Natural killer cell (primary cell): ENCODE measurements around the gene PLAGL2. TPM values are rescaled to one million over a fixed set of nuclear protein-coding genes. Genes with fewer than 3 reads are reported as not detected.

Experiments
- ATAC-seq, 3 donors: fragments of 150-1000 bp in 2 of 3; fragments of 200-7000 bp in 1 of 3; cut with Tn5 transposase; 1 replicate in 1 of 3; 2 replicates in 2 of 3; pipeline ENCODE4 v1.10.0; 2021; ENCODE audit warnings: mild to moderate bottlenecking in 2 of 3, moderate library complexity in 2 of 3
- DNase-seq, 2 donors: peaks; one replicate each; pipeline versions ENCODE4 v3.0.0 to v3.0.0-alpha.2; 2013 to 2021; ENCODE audit warnings: mixed read lengths in 1 of 2
- H3K27ac ChIP-seq: one replicate; pipeline ENCODE4 v1.5.1; 2013; ENCODE audit warnings: mild to moderate bottlenecking, low read length
- H3K27me3 ChIP-seq: one replicate; pipeline ENCODE4 v1.6.1; 2013; ENCODE audit warnings: low read length; ENCODE audit not compliant: control insufficient read depth, insufficient read depth
- H3K36me3 ChIP-seq: one replicate; pipeline ENCODE4 v1.6.1; 2013; ENCODE audit warnings: low read length; ENCODE audit not compliant: control insufficient read depth, insufficient read depth
- H3K4me1 ChIP-seq: one replicate; pipeline ENCODE4 v1.6.1; 2013; ENCODE audit warnings: low read length; ENCODE audit not compliant: control insufficient read depth, insufficient read depth
- H3K4me3 ChIP-seq: one replicate; pipeline ENCODE4 v1.5.1; 2013; ENCODE audit warnings: low read length
- H3K9me3 ChIP-seq: one replicate; pipeline ENCODE4 v1.6.1; 2013; ENCODE audit warnings: low read length; ENCODE audit not compliant: control insufficient read depth, insufficient read depth
- H3K27ac Mint-ChIP-seq, 2 donors: one replicate each; pipeline ENCODE4 v1.8.0; 2022; ENCODE audit warnings: mild to moderate bottlenecking in 2 of 2, mixed read lengths in 2 of 2, moderate library complexity in 1 of 2
- H3K27me3 Mint-ChIP-seq, 2 donors: one replicate each; pipeline ENCODE4 v1.8.0; 2022; ENCODE audit warnings: low read depth in 2 of 2, mixed read lengths in 2 of 2
- H3K36me3 Mint-ChIP-seq: one replicate; pipeline ENCODE4 v1.8.0; 2022; ENCODE audit warnings: mixed read lengths
- H3K4me1 Mint-ChIP-seq, 2 donors: one replicate each; pipeline ENCODE4 v1.8.0; 2022; ENCODE audit warnings: mixed read lengths in 2 of 2
- H3K4me3 Mint-ChIP-seq: one replicate; pipeline ENCODE4 v1.8.0; 2022; ENCODE audit warnings: mild to moderate bottlenecking, moderate library complexity, mixed read lengths
- H3K9me3 Mint-ChIP-seq, 2 donors: one replicate each; pipeline ENCODE4 v1.8.0; 2022; ENCODE audit warnings: mixed read lengths in 2 of 2
- WGBS: methylation state at CpG from one replicate; pipeline ENCODE4 v1.1.7; 2013; ENCODE audit warnings: missing lambda C conversion rate; ENCODE audit not compliant: insufficient coverage; 5-methylcytosine and 5-hydroxymethylcytosine counted together
- intact Hi-C: fragments of 100-400 bp; cut with micrococcal nuclease; formaldehyde crosslinking; loops from one replicate; pipeline ENCODE4 v1.14.2; 2022
- total RNA-seq, 4 donors: library from RNA; stranded (reverse); fragments of 120-200 nt in 1 of 4; gene quantifications; one replicate each; pipeline versions ENCODE4 v1.2.3 to v1.2.4, GENCODE V29; 2013 to 2022
- TF ChIP-seq, protein P1 (sequence below): fragments of 200-600 bp; IDR thresholded peaks from one replicate; pipeline ENCODE4 v1.8.0; 2022; ENCODE audit warnings: antibody characterized with exemption

The PLAGL2 gene
- total RNA-seq, 3 donors from 2014 or later (not counting 1 experiment from before 2014, with no cell fraction given), result 13.5 to 16.6 (median 15.1) TPM

DNA sequence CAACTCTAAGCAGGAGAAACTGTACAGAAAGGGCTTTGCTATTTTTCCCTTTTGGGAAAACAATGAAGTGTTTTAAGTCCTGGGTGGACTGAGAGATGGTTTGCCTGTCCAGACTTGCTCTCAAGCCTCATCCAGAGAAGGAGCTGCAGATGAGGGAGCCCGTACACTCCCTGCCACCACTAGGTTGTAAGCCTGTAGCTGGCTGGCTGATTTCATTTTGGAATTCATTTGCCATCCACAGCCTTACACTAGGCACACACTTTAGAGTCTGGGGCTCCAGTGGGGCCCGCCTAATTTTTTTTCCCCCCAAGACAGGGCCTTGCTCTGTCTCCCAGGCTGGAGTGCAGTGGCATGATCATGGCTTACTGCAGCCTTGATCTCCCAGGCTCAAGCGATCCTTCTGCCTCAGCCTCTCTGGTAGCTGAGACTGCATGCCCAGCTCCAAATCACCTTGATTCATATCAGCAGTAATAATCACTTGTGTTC is 28.5 kb upstream of the PLAGL2 start:
- H3K27me3 ChIP-seq, result no peaks in the 10 kb centered on the region
- H3K4me1 Mint-ChIP-seq, result peaks cover 12 to 17% of the 10 kb centered on the region in 2 donors
- no peak overlapping the region for H3K27ac ChIP-seq
- WGBS, result 100% methylated on average over 3 of the region's 3 CpGs
- TF ChIP-seq, protein P1, sequence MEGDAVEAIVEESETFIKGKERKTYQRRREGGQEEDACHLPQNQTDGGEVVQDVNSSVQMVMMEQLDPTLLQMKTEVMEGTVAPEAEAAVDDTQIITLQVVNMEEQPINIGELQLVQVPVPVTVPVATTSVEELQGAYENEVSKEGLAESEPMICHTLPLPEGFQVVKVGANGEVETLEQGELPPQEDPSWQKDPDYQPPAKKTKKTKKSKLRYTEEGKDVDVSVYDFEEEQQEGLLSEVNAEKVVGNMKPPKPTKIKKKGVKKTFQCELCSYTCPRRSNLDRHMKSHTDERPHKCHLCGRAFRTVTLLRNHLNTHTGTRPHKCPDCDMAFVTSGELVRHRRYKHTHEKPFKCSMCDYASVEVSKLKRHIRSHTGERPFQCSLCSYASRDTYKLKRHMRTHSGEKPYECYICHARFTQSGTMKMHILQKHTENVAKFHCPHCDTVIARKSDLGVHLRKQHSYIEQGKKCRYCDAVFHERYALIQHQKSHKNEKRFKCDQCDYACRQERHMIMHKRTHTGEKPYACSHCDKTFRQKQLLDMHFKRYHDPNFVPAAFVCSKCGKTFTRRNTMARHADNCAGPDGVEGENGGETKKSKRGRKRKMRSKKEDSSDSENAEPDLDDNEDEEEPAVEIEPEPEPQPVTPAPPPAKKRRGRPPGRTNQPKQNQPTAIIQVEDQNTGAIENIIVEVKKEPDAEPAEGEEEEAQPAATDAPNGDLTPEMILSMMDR, result no peak
- no peak for DNase-seq
- H3K27ac Mint-ChIP-seq, result no peak overlapping the region
- H3K4me3 ChIP-seq, result no peak overlapping the region
- no peak for ATAC-seq
- H3K9me3 ChIP-seq, result no peaks in the 10 kb centered on the region
- intact Hi-C loops, result no loop called here
- no peaks in the 10 kb centered on the region for H3K27me3 Mint-ChIP-seq
- H3K9me3 Mint-ChIP-seq, result no peaks in the 10 kb centered on the region
- peaks cover 10% of the 10 kb centered on the region for H3K4me1 ChIP-seq
- H3K36me3 Mint-ChIP-seq, result peaks cover 11% of the 10 kb centered on the region
- H3K36me3 ChIP-seq, result peaks cover 38% of the 10 kb centered on the region
- H3K4me3 Mint-ChIP-seq, result no peak overlapping the region

DNA sequence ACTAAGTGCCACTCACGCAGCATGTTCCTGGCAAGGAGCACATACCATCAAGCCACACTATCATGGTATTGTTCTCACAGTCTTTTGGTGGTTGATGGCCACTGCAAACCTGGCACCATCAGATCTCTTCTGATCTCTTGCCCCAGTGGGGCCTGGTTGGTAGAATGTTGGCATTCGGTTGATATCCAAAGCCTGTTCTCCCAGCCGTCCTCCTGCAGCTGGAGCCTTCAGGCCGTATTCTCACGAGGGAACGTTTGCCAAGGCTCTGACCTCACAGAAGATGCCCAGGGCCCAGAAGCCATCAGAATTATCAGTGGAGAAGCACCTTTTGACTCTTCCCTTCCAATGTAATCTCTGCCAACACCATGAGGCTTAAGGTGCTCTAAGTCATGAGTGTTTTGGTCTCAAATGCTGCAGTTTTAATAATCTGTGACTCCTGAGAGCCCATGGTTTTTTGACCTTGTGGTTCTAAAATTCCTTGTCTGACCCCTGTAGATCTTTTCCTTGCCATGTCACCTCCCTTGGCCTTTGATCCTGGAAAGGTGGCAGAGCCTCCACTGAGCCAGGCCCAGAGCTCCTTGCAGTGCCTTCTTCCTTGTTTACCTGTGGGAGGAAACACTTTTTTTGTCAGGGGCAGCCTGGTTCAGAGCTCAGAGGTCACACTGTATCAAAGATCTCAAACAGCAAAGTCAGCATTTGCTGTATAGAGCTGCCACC is 27.9 kb upstream of the PLAGL2 start:
- no peak for DNase-seq
- intact Hi-C loops, result no loop called here
- H3K4me3 Mint-ChIP-seq, result no peak overlapping the region
- H3K36me3 Mint-ChIP-seq, result peaks cover 11% of the 10 kb centered on the region
- H3K9me3 ChIP-seq, result no peaks in the 10 kb centered on the region
- H3K27me3 ChIP-seq, result no peaks in the 10 kb centered on the region
- H3K27ac Mint-ChIP-seq, result no peak overlapping the region
- TF ChIP-seq, protein P1, result no peak
- no peak for ATAC-seq
- H3K4me1 Mint-ChIP-seq, result peaks cover 12 to 17% of the 10 kb centered on the region in 2 donors
- WGBS, result 100% methylated on average over 6 of the region's 6 CpGs
- H3K27ac ChIP-seq, result no peak overlapping the region
- H3K36me3 ChIP-seq, result peaks cover 42% of the 10 kb centered on the region
- no peaks in the 10 kb centered on the region for H3K9me3 Mint-ChIP-seq
- peaks cover 10% of the 10 kb centered on the region for H3K4me1 ChIP-seq
- H3K27me3 Mint-ChIP-seq, result no peaks in the 10 kb centered on the region
- no peak overlapping the region for H3K4me3 ChIP-seq

DNA sequence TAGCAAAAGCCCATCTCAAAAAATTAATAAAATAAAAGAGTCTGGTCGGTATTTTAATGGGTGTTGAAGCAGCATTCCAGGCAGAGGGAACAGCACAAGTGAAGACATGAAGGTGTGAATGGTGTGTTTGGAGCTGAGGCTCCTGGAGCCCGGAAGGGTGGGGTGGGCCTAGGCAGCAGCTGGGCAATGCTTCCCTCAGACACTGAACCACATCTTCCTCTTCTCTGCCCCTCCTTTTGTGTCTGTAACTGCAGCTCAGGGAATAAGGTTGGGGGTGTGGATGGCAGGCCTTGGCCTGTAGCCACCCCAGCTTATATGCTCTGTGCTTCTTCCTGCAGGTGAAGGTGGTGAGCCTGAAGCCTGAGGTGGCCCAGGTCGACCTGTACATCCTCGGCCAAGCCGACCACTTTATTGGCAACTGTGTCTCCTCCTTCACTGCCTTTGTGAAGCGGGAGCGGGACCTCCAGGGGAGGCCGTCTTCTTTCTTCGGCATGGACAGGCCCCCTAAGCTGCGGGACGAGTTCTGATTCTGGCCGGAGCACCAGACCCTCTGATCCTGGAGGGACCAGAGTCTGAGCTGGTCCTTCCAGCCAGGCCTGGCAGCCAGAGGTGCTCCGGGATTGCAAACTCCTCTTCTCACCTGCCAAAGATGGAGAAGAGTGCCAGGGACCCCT is 26.7 kb upstream of the PLAGL2 start:
- intact Hi-C loops, result no loop called here

More for the DNA sequence above, 26.7 kb upstream of the PLAGL2 start:
- Mint-ChIP-seq H3K36me3 (peaks cover 11% of the 10 kb centered on the region), H3K27ac (no peak overlapping the region), H3K9me3 (no peaks in the 10 kb centered on the region), H3K4me3 (no peak overlapping the region), H3K27me3 (no peaks in the 10 kb centered on the region), H3K4me1 (peaks cover 12 to 17% of the 10 kb centered on the region in 2 donors)
- Histone ChIP-seq H3K9me3 (no peaks in the 10 kb centered on the region), H3K27me3 (no peaks in the 10 kb centered on the region), H3K4me3 (no peak overlapping the region), H3K27ac (no peak overlapping the region), H3K36me3 (peaks cover 46% of the 10 kb centered on the region), H3K4me1 (peaks cover 10% of the 10 kb centered on the region)
- TF ChIP-seq, protein P1, result no peak
- DNase-seq, result no peak
- peak in 1 of 3 donors; percentile 42 for ATAC-seq
- WGBS, result 94% methylated on average over 13 of the region's 13 CpGs
